ENCODE data around the gene ZFP91.
A peak's percentile ranks its signal among the peaks of the same experiment; 100 is the strongest.

ZFP91 gene

DNA sequence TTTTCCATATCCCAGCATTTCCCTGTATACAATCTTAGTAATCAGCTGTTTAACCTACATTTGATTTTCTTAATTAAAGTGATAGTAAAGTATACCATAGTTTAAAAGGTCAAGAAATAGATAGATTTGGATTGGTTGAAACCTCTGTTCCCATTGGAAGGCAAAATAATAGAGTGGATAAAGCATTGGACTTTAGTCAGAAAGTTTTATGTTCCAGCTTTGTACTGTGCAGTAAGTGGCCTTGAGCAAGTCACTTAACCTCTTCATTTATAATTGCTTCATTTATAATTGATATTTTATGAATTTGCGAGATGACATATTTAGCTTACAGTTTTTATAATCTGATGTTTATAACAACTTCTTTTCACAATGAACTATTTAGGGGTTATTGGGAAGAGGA lies 3.6 kb downstream of the ZFP91 start:
- TF ChIP-seq, protein P1, sequence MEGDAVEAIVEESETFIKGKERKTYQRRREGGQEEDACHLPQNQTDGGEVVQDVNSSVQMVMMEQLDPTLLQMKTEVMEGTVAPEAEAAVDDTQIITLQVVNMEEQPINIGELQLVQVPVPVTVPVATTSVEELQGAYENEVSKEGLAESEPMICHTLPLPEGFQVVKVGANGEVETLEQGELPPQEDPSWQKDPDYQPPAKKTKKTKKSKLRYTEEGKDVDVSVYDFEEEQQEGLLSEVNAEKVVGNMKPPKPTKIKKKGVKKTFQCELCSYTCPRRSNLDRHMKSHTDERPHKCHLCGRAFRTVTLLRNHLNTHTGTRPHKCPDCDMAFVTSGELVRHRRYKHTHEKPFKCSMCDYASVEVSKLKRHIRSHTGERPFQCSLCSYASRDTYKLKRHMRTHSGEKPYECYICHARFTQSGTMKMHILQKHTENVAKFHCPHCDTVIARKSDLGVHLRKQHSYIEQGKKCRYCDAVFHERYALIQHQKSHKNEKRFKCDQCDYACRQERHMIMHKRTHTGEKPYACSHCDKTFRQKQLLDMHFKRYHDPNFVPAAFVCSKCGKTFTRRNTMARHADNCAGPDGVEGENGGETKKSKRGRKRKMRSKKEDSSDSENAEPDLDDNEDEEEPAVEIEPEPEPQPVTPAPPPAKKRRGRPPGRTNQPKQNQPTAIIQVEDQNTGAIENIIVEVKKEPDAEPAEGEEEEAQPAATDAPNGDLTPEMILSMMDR (conservative IDR thresholded peaks at IDR 0.05; ENCODE audit: control insufficient read depth, insufficient read depth, low read depth, low read length) = no peak
- DNase-seq (ENCODE audit: low read depth) = no peak
- no peak overlapping the region for H3K4me3 ChIP-seq (ENCODE audit: control insufficient read depth, low read depth, low read length)

DNA sequence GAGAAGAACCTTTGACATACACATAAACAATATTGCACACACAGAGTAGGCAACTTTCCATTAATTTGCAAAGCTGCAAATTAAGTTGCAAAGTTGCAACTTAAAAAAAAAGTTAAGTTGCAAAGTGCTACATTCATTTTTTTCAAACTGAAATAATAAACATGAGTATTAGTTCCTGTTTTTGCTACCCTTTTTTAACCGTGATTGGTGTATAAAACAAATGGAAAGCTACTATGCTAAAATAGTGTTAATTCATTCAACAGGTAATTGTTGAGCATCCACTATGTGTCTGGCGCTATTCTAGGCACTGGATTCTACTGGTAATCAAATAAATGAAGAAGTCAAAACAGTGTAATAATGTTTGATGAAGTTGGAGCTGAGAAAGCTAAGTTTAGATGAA lies 8.1 kb downstream of the ZFP91 start:
- no peak overlapping the region for H3K4me3 ChIP-seq (ENCODE audit: control insufficient read depth, low read depth, low read length)
- TF ChIP-seq, protein P1 (conservative IDR thresholded peaks at IDR 0.05; ENCODE audit: control insufficient read depth, insufficient read depth, low read depth, low read length) = no peak
- DNase-seq (ENCODE audit: low read depth) = no peak

GRCh38 chr11:58591659-58592058 lies 12.8 kb downstream of the ZFP91 start:
- no peak overlapping the region for H3K4me3 ChIP-seq (ENCODE audit: control insufficient read depth, low read depth, low read length)
- TF ChIP-seq, protein P1 (conservative IDR thresholded peaks at IDR 0.05; ENCODE audit: control insufficient read depth, insufficient read depth, low read depth, low read length) = no peak
- DNase-seq (ENCODE audit: low read depth) = no peak

- no peak overlapping the region for H3K4me3 ChIP-seq (ENCODE audit: control insufficient read depth, low read depth, low read length)
- no peak for DNase-seq (ENCODE audit: low read depth)
- TF ChIP-seq, protein P1 (conservative IDR thresholded peaks at IDR 0.05; ENCODE audit: control insufficient read depth, insufficient read depth, low read depth, low read length) = no peak
Measured at GRCh38 chr11:58592760-58593472, 14.1 kb downstream of the ZFP91 start.

- no peak overlapping the region for H3K4me3 ChIP-seq (ENCODE audit: control insufficient read depth, low read depth, low read length)
- TF ChIP-seq, protein P1 (conservative IDR thresholded peaks at IDR 0.05; ENCODE audit: control insufficient read depth, insufficient read depth, low read depth, low read length) = no peak
- DNase-seq (ENCODE audit: low read depth) = no peak
Measured at GRCh38 chr11:58594826-58595225, 16.0 kb downstream of the ZFP91 start.

- peak; percentile 35 for DNase-seq (ENCODE audit: low read depth)
- H3K4me3 ChIP-seq (ENCODE audit: control insufficient read depth, low read depth, low read length) = no peak overlapping the region
- TF ChIP-seq, protein P1 (conservative IDR thresholded peaks at IDR 0.05; ENCODE audit: control insufficient read depth, insufficient read depth, low read depth, low read length) = no peak
Measured at GRCh38 chr11:58596621-58597020, 17.8 kb downstream of the ZFP91 start.
